G401 (cell line): Measurements from ENCODE around the gene RPL10A. TPM values are rescaled to one million over a fixed set of nuclear protein-coding genes. Genes with fewer than 3 reads are reported as not detected.

ENCODE experiments used
- total RNA-seq: library from RNA; depleted of rRNA; stranded (reverse); fragments of >200 nt; shearing (Covaris generic); gene quantifications from 2 replicates; pipeline ENCODE4 v1.2.3, GENCODE V29; 2014; rRNA removed

The RPL10A gene
- total RNA-seq, 1 experiment from 2014 or later, result 3,184 TPM

Other genes starting within 250 kb of the RPL10A start
- 18.6 and 26.0 TPM in 2 replicates for gene ZNF76, start 208.7 kb upstream of the RPL10A start, total RNA-seq
- gene DEF6, start 170.6 kb upstream of the RPL10A start, total RNA-seq, result 11.3 and 12.6 TPM in 2 replicates
- 2.8 and 4.2 TPM in 2 replicates for gene PPARD, start 125.8 kb upstream of the RPL10A start, total RNA-seq
- 21.0 and 22.2 TPM in 2 replicates for gene FANCE, start 16.1 kb upstream of the RPL10A start, total RNA-seq
- 15.6 and 19.4 TPM in 2 replicates for gene TEAD3, start 28.7 kb downstream of the RPL10A start, total RNA-seq
- not detected in 2 replicates for gene TULP1, start 44.5 kb downstream of the RPL10A start, total RNA-seq
- 29.4 and 33.5 TPM in 2 replicates for gene FKBP5, start 220.5 kb downstream of the RPL10A start, total RNA-seq